Measurements from ENCODE around the gene AHRR.

DNA sequence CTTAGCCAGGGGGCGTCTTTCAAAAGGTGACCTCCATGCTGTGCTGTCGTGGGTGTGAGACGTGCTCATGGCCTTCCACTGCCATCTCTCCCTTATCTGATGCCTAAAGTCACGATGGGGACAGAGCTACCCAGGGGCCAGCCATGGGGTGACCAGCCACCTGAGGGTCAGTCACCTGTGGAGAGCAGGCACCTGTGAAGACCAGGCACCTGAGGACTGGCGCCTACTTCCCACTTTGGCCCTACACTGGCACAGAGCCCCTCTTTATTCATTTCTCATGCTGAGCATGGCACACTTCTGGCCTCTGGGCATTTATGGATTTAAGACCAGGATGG is 115.1 kb downstream of the AHRR start:
- TF ChIP-seq, protein P1, sequence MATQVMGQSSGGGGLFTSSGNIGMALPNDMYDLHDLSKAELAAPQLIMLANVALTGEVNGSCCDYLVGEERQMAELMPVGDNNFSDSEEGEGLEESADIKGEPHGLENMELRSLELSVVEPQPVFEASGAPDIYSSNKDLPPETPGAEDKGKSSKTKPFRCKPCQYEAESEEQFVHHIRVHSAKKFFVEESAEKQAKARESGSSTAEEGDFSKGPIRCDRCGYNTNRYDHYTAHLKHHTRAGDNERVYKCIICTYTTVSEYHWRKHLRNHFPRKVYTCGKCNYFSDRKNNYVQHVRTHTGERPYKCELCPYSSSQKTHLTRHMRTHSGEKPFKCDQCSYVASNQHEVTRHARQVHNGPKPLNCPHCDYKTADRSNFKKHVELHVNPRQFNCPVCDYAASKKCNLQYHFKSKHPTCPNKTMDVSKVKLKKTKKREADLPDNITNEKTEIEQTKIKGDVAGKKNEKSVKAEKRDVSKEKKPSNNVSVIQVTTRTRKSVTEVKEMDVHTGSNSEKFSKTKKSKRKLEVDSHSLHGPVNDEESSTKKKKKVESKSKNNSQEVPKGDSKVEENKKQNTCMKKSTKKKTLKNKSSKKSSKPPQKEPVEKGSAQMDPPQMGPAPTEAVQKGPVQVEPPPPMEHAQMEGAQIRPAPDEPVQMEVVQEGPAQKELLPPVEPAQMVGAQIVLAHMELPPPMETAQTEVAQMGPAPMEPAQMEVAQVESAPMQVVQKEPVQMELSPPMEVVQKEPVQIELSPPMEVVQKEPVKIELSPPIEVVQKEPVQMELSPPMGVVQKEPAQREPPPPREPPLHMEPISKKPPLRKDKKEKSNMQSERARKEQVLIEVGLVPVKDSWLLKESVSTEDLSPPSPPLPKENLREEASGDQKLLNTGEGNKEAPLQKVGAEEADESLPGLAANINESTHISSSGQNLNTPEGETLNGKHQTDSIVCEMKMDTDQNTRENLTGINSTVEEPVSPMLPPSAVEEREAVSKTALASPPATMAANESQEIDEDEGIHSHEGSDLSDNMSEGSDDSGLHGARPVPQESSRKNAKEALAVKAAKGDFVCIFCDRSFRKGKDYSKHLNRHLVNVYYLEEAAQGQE (IDR thresholded peaks at IDR 0.05; ENCODE audit: low read depth), result no peak
- TF ChIP-seq RAD21 (IDR thresholded peaks at IDR 0.05; ENCODE audit: low read depth) (no peak), CEBPB (IDR thresholded peaks at IDR 0.05) (no peak), FOXM1 (IDR thresholded peaks at IDR 0.05; ENCODE audit: borderline replicate concordance, low read depth) (no peak), CREB1 (IDR thresholded peaks at IDR 0.05; ENCODE audit: low read depth) (no peak), EGR1 (IDR thresholded peaks at IDR 0.05) (no peak), TAF1 (IDR thresholded peaks at IDR 0.05; ENCODE audit: low read depth) (no peak), YY1 (IDR thresholded peaks at IDR 0.05; ENCODE audit: low read depth) (no peak), TEAD4 (IDR thresholded peaks at IDR 0.05) (no peak)
- TF ChIP-seq, protein P2, sequence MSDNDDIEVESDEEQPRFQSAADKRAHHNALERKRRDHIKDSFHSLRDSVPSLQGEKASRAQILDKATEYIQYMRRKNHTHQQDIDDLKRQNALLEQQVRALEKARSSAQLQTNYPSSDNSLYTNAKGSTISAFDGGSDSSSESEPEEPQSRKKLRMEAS (IDR thresholded peaks at IDR 0.05), result no peak
